Loucy (cell line): ENCODE measurements around the gene ZFHX3.

ENCODE experiments used
- EZH2phosphoT487 ChIP-seq: fragments of 200-600 bp; IDR thresholded peaks from 2 replicates; pipeline ENCODE4 v1.6.1; 2018; ENCODE audit warnings: antibody characterized with exemption, mild to moderate bottlenecking, moderate library complexity, borderline replicate concordance
- TF ChIP-seq, protein P1 (sequence below): fragments of 200-600 bp; sonication (generic); conservative IDR thresholded peaks from 2 replicates; pipeline ENCODE4 v1.5.1; 2014; ENCODE audit warnings: mild to moderate bottlenecking, antibody characterized with exemption, low read length

DNA sequence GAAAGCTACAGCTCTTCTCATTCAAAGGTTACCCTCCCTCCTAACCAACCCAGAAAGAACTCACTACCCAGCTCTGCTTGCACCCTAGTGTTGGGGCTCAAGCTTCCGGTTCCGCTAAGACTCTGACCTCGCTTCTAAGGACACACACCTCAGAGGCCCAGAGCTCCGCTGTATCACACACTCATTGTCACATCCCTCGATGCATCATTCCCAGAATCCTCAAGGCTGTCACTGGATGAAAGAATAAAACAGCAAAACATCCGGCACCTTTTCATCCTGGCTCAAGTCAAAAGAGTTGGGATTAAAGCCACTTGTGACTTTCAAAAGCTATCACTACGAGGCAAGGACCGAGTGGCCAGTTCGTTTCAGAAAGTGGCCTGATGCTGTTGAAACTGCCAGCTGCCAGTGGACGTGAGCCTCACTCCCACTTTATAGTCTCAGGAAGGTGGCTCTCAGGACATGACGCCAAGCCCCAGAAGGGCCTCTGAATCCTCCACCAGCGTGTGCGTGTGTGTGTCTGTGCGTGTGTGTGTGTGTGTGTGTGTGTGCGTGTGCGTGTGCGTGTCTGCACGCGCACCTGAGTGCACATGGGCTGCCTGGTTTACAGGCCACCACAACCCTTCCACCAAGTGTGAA lies 29.0 kb downstream of the ZFHX3 start:
- TF ChIP-seq, protein P1, sequence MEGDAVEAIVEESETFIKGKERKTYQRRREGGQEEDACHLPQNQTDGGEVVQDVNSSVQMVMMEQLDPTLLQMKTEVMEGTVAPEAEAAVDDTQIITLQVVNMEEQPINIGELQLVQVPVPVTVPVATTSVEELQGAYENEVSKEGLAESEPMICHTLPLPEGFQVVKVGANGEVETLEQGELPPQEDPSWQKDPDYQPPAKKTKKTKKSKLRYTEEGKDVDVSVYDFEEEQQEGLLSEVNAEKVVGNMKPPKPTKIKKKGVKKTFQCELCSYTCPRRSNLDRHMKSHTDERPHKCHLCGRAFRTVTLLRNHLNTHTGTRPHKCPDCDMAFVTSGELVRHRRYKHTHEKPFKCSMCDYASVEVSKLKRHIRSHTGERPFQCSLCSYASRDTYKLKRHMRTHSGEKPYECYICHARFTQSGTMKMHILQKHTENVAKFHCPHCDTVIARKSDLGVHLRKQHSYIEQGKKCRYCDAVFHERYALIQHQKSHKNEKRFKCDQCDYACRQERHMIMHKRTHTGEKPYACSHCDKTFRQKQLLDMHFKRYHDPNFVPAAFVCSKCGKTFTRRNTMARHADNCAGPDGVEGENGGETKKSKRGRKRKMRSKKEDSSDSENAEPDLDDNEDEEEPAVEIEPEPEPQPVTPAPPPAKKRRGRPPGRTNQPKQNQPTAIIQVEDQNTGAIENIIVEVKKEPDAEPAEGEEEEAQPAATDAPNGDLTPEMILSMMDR, result no peak
- no peak for TF ChIP-seq EZH2phosphoT487
